ENCODE data around the gene PEF1.
A peak's percentile ranks its signal among the peaks of the same experiment; 100 is the strongest.

Gene PEF1

GRCh38 chr1:31633117-31633516, 11.6 kb downstream of the PEF1 start:
- Histone ChIP-seq H3K27ac (ENCODE audit: low read length) (no peak overlapping the region), H3K4me3 (ENCODE audit: low read length) (no peak overlapping the region), H3K4me1 (ENCODE audit: low read length) (no peaks in the 10 kb centered on the region), H3K9me2 (replicated peaks; ENCODE audit: insufficient read depth, low read length) (no peaks in the 10 kb centered on the region), H3K27me3 (replicated peaks; ENCODE audit: insufficient read depth, low read length) (no peaks in the 10 kb centered on the region), H3K79me2 (ENCODE audit: low read length) (peaks cover 31% of the 10 kb centered on the region), H2AFZ (ENCODE audit: low read length) (no peak overlapping the region), H3F3A (ENCODE audit: insufficient read depth, low read length) (no peaks in the 10 kb centered on the region), H3K9me3 (replicated peaks; ENCODE audit: insufficient read depth, low read length) (no peaks in the 10 kb centered on the region), H3K4me2 (ENCODE audit: low read depth, low read length) (no peak overlapping the region), H4K20me1 (ENCODE audit: insufficient read depth, low read length) (no peaks in the 10 kb centered on the region), H3K36me3 (replicated peaks; ENCODE audit: insufficient read depth, low read length) (0 out of 2 replicates have a peak, but pooled peaks cover 3% of the 10 kb centered on the region), H3K9ac (ENCODE audit: low read length) (no peak overlapping the region)
- TF ChIP-seq CTCF (IDR thresholded peaks at IDR 0.05; ENCODE audit: low read length) (peak; percentile 56), EZH2phosphoT487 (IDR thresholded peaks at IDR 0.05; ENCODE audit: low read length) (no peak), EZH2 (optimal IDR thresholded peaks at IDR 0.05; ENCODE audit: low read depth, low read length) (no peak)
- no peak for DNase-seq

- H3K27me3 ChIP-seq (replicated peaks; ENCODE audit: insufficient read depth, low read length): no peaks in the 10 kb centered on the region
- no peaks in the 10 kb centered on the region for H3K4me1 ChIP-seq (ENCODE audit: low read length)
- 0 out of 2 replicates have a peak, but pooled peaks cover 3% of the 10 kb centered on the region for H3K36me3 ChIP-seq (replicated peaks; ENCODE audit: insufficient read depth, low read length)
- no peak overlapping the region for H3K4me3 ChIP-seq (ENCODE audit: low read length)
- H3K79me2 ChIP-seq (ENCODE audit: low read length): peaks cover 26% of the 10 kb centered on the region
- H3K4me2 ChIP-seq (ENCODE audit: low read depth, low read length): no peak overlapping the region
- H2AFZ ChIP-seq (ENCODE audit: low read length): no peak overlapping the region
- H3K9me2 ChIP-seq (replicated peaks; ENCODE audit: insufficient read depth, low read length): no peaks in the 10 kb centered on the region
- no peak for DNase-seq
- TF ChIP-seq EZH2 (optimal IDR thresholded peaks at IDR 0.05; ENCODE audit: low read depth, low read length) (no peak), CTCF (IDR thresholded peaks at IDR 0.05; ENCODE audit: low read length) (no peak)
- no peak overlapping the region for H3K9ac ChIP-seq (ENCODE audit: low read length)
- H3F3A ChIP-seq (ENCODE audit: insufficient read depth, low read length): no peaks in the 10 kb centered on the region
- no peak overlapping the region for H3K27ac ChIP-seq (ENCODE audit: low read length)
- H4K20me1 ChIP-seq (ENCODE audit: insufficient read depth, low read length): no peaks in the 10 kb centered on the region
- H3K9me3 ChIP-seq (replicated peaks; ENCODE audit: insufficient read depth, low read length): no peaks in the 10 kb centered on the region
Measured at GRCh38 chr1:31632649-31633048, 12.0 kb downstream of the PEF1 start.

- no peaks in the 10 kb centered on the region for H3K9me3 ChIP-seq (replicated peaks; ENCODE audit: insufficient read depth, low read length)
- no peak overlapping the region for H2AFZ ChIP-seq (ENCODE audit: low read length)
- no peak for DNase-seq
- H3K27me3 ChIP-seq (replicated peaks; ENCODE audit: insufficient read depth, low read length): no peaks in the 10 kb centered on the region
- no peak overlapping the region for H3K27ac ChIP-seq (ENCODE audit: low read length)
- H3F3A ChIP-seq (ENCODE audit: insufficient read depth, low read length): no peaks in the 10 kb centered on the region
- TF ChIP-seq EZH2 (optimal IDR thresholded peaks at IDR 0.05; ENCODE audit: low read depth, low read length) (no peak), EZH2phosphoT487 (IDR thresholded peaks at IDR 0.05; ENCODE audit: low read length) (no peak), CTCF (IDR thresholded peaks at IDR 0.05; ENCODE audit: low read length) (no peak)
- H3K9me2 ChIP-seq (replicated peaks; ENCODE audit: insufficient read depth, low read length): no peaks in the 10 kb centered on the region
- H3K36me3 ChIP-seq (replicated peaks; ENCODE audit: insufficient read depth, low read length): 0 out of 2 replicates have a peak, but pooled peaks cover 3% of the 10 kb centered on the region
- no peaks in the 10 kb centered on the region for H3K4me1 ChIP-seq (ENCODE audit: low read length)
- no peak overlapping the region for H3K9ac ChIP-seq (ENCODE audit: low read length)
- H3K4me2 ChIP-seq (ENCODE audit: low read depth, low read length): no peak overlapping the region
- H3K79me2 ChIP-seq (ENCODE audit: low read length): no peaks in the 10 kb centered on the region
- no peaks in the 10 kb centered on the region for H4K20me1 ChIP-seq (ENCODE audit: insufficient read depth, low read length)
- no peak overlapping the region for H3K4me3 ChIP-seq (ENCODE audit: low read length)
Measured at GRCh38 chr1:31628931-31629556, 15.6 kb downstream of the PEF1 start.
